ENCODE measurements around the gene RBM19.

RBM19 gene

GRCh38 chr12:113939867-113940266 lies 26.3 kb downstream of the RBM19 start:
- H3K4me1 ChIP-seq (ENCODE audit: low read depth, poor library complexity, severe bottlenecking) = no peaks in the 10 kb centered on the region
- no peak for TF ChIP-seq CTCF (conservative IDR thresholded peaks at IDR 0.05; ENCODE audit: low read depth, low read length)
- H3K9ac ChIP-seq = no peak overlapping the region
- no peaks in the 10 kb centered on the region for H3K79me2 ChIP-seq (ENCODE audit: insufficient read depth, low read depth)
- no peaks in the 10 kb centered on the region for H4K20me1 ChIP-seq (ENCODE audit: insufficient read depth)
- H3K27me3 ChIP-seq (ENCODE audit: insufficient read depth, low read depth) = no peaks in the 10 kb centered on the region
- H3K4me3 ChIP-seq (IDR thresholded peaks at IDR 0.05; ENCODE audit: insufficient read depth, low read depth, low read length) = no peak overlapping the region
- no peaks in the 10 kb centered on the region for H3K36me3 ChIP-seq (ENCODE audit: insufficient read depth)
- H2AFZ ChIP-seq (ENCODE audit: low read depth) = no peak overlapping the region
- H3K27ac ChIP-seq = no peak overlapping the region
- H3K4me2 ChIP-seq = no peak overlapping the region

GRCh38 chr12:113938471-113938870 lies 27.7 kb downstream of the RBM19 start:
- no peak overlapping the region for H3K4me2 ChIP-seq
- no peak overlapping the region for H2AFZ ChIP-seq (ENCODE audit: low read depth)
- H3K9ac ChIP-seq = no peak overlapping the region
- H3K27ac ChIP-seq = no peak overlapping the region
- no peaks in the 10 kb centered on the region for H3K4me1 ChIP-seq (ENCODE audit: low read depth, poor library complexity, severe bottlenecking)
- H3K27me3 ChIP-seq (ENCODE audit: insufficient read depth, low read depth) = no peaks in the 10 kb centered on the region
- H3K36me3 ChIP-seq (ENCODE audit: insufficient read depth) = no peaks in the 10 kb centered on the region
- no peak overlapping the region for H3K4me3 ChIP-seq (IDR thresholded peaks at IDR 0.05; ENCODE audit: insufficient read depth, low read depth, low read length)
- H3K79me2 ChIP-seq (ENCODE audit: insufficient read depth, low read depth) = no peaks in the 10 kb centered on the region
- no peak for TF ChIP-seq CTCF (conservative IDR thresholded peaks at IDR 0.05; ENCODE audit: low read depth, low read length)
- no peaks in the 10 kb centered on the region for H4K20me1 ChIP-seq (ENCODE audit: insufficient read depth)

GRCh38 chr12:113936460-113936859 lies 29.7 kb downstream of the RBM19 start:
- Histone ChIP-seq H3K4me2 (no peak overlapping the region), H3K27me3 (ENCODE audit: insufficient read depth, low read depth) (no peaks in the 10 kb centered on the region), H3K9ac (no peak overlapping the region), H3K27ac (no peak overlapping the region), H3K4me1 (ENCODE audit: low read depth, poor library complexity, severe bottlenecking) (no peaks in the 10 kb centered on the region), H2AFZ (ENCODE audit: low read depth) (no peak overlapping the region), H3K79me2 (ENCODE audit: insufficient read depth, low read depth) (no peaks in the 10 kb centered on the region), H4K20me1 (ENCODE audit: insufficient read depth) (no peaks in the 10 kb centered on the region), H3K36me3 (ENCODE audit: insufficient read depth) (no peaks in the 10 kb centered on the region), H3K4me3 (IDR thresholded peaks at IDR 0.05; ENCODE audit: insufficient read depth, low read depth, low read length) (no peak overlapping the region)
- TF ChIP-seq CTCF (conservative IDR thresholded peaks at IDR 0.05; ENCODE audit: low read depth, low read length) = no peak

GRCh38 chr12:113935459-113935858 lies 30.7 kb downstream of the RBM19 start:
- H3K36me3 ChIP-seq (ENCODE audit: insufficient read depth) = no peaks in the 10 kb centered on the region
- no peak for TF ChIP-seq CTCF (conservative IDR thresholded peaks at IDR 0.05; ENCODE audit: low read depth, low read length)
- no peaks in the 10 kb centered on the region for H3K4me1 ChIP-seq (ENCODE audit: low read depth, poor library complexity, severe bottlenecking)
- H3K4me2 ChIP-seq = no peak overlapping the region
- no peak overlapping the region for H3K27ac ChIP-seq
- no peak overlapping the region for H2AFZ ChIP-seq (ENCODE audit: low read depth)
- H3K9ac ChIP-seq = no peak overlapping the region
- H4K20me1 ChIP-seq (ENCODE audit: insufficient read depth) = no peaks in the 10 kb centered on the region
- no peaks in the 10 kb centered on the region for H3K79me2 ChIP-seq (ENCODE audit: insufficient read depth, low read depth)
- no peak overlapping the region for H3K4me3 ChIP-seq (IDR thresholded peaks at IDR 0.05; ENCODE audit: insufficient read depth, low read depth, low read length)
- no peaks in the 10 kb centered on the region for H3K27me3 ChIP-seq (ENCODE audit: insufficient read depth, low read depth)

GRCh38 chr12:113934946-113935345 lies 31.2 kb downstream of the RBM19 start:
- H3K27me3 ChIP-seq (ENCODE audit: insufficient read depth, low read depth) = no peaks in the 10 kb centered on the region
- TF ChIP-seq CTCF (conservative IDR thresholded peaks at IDR 0.05; ENCODE audit: low read depth, low read length) = no peak
- no peak overlapping the region for H3K4me2 ChIP-seq
- no peaks in the 10 kb centered on the region for H3K4me1 ChIP-seq (ENCODE audit: low read depth, poor library complexity, severe bottlenecking)
- H3K36me3 ChIP-seq (ENCODE audit: insufficient read depth) = no peaks in the 10 kb centered on the region
- no peaks in the 10 kb centered on the region for H4K20me1 ChIP-seq (ENCODE audit: insufficient read depth)
- H3K9ac ChIP-seq = no peak overlapping the region
- H2AFZ ChIP-seq (ENCODE audit: low read depth) = no peak overlapping the region
- no peak overlapping the region for H3K27ac ChIP-seq
- no peaks in the 10 kb centered on the region for H3K79me2 ChIP-seq (ENCODE audit: insufficient read depth, low read depth)
- H3K4me3 ChIP-seq (IDR thresholded peaks at IDR 0.05; ENCODE audit: insufficient read depth, low read depth, low read length) = no peak overlapping the region
